Endothelial cell (in vitro differentiated cells): Measurements from ENCODE around the gene HCRT. TPM values are rescaled to one million over a fixed set of nuclear protein-coding genes. Genes with fewer than 3 reads are reported as not detected.
"Not testable (repeated sequence)": the region's sequence is repeated elsewhere in the genome, so short reads cannot be mapped to it uniquely, and the experiment has no call there.

Experiments used
- DNase-seq: peaks from one replicate; pipeline ENCODE4 v3.0.0; 2021; ENCODE audit warnings: low spot score
- H3K27ac Mint-ChIP-seq: one replicate; pipeline ENCODE4 v1.8.0; 2021; ENCODE audit warnings: mixed read lengths, inconsistent platforms; ENCODE audit not compliant: unreplicated experiment
- H3K27me3 Mint-ChIP-seq: one replicate; pipeline ENCODE4 v1.8.0; 2021; ENCODE audit warnings: mild to moderate bottlenecking, moderate library complexity, mixed read lengths, inconsistent platforms; ENCODE audit not compliant: unreplicated experiment
- H3K36me3 Mint-ChIP-seq: one replicate; pipeline ENCODE4 v1.8.0; 2021; ENCODE audit warnings: mild to moderate bottlenecking, low read depth, mixed read lengths, inconsistent platforms; ENCODE audit not compliant: unreplicated experiment
- H3K4me1 Mint-ChIP-seq: one replicate; pipeline ENCODE4 v1.8.0; 2021; ENCODE audit warnings: mild to moderate bottlenecking, mixed read lengths, inconsistent platforms; ENCODE audit not compliant: unreplicated experiment
- H3K4me3 Mint-ChIP-seq: one replicate; pipeline ENCODE4 v1.8.0; 2021; ENCODE audit warnings: mild to moderate bottlenecking, mixed read lengths, inconsistent platforms; ENCODE audit not compliant: unreplicated experiment
- H3K9me3 Mint-ChIP-seq: one replicate; pipeline ENCODE4 v1.8.0; 2021; ENCODE audit warnings: mixed read lengths, inconsistent platforms; ENCODE audit not compliant: unreplicated experiment
- CTCF ChIP-seq: fragments of 200-600 bp; sonication (generic); IDR thresholded peaks from one replicate; pipeline ENCODE4 v1.5.0; 2021; ENCODE audit warnings: antibody characterized with exemption; ENCODE audit not compliant: unreplicated experiment
- total RNA-seq: library from RNA; stranded (reverse); fragmentation: NEBNext Ultra II Directional; extraction: Animal tissue kit (Norgen Biotek cat#: 25700); gene quantifications from one replicate; pipeline ENCODE4 v1.2.1, GENCODE V29; 2021; ENCODE audit not compliant: unreplicated experiment

Gene HCRT
- total RNA-seq, 1 donor from 2014 or later: not detected

- H3K36me3 Mint-ChIP-seq: peaks cover 31% of the 10 kb centered on the region
Observed at GRCh38 chr17:42214156-42214555, 28.9 kb upstream of the HCRT start.

GRCh38 chr17:42212382-42212781 lies 27.1 kb upstream of the HCRT start:
- Mint-ChIP-seq H3K27me3 (no peaks in the 10 kb centered on the region), H3K27ac (no peak overlapping the region), H3K4me1 (no peaks in the 10 kb centered on the region), H3K9me3 (no peaks in the 10 kb centered on the region), H3K36me3 (peaks cover 29% of the 10 kb centered on the region), H3K4me3 (no peak overlapping the region)
- no peak for TF ChIP-seq CTCF
- DNase-seq: no peak

More at GRCh38 chr17:42214156-42214555, 28.9 kb upstream of the HCRT start:
- no peak for DNase-seq
- H3K4me1 Mint-ChIP-seq: no peaks in the 10 kb centered on the region
- TF ChIP-seq CTCF: no peak
- no peak overlapping the region for H3K27ac Mint-ChIP-seq
- H3K9me3 Mint-ChIP-seq: no peaks in the 10 kb centered on the region
- H3K27me3 Mint-ChIP-seq: no peaks in the 10 kb centered on the region
- no peak overlapping the region for H3K4me3 Mint-ChIP-seq

GRCh38 chr17:42211921-42212341 lies 26.7 kb upstream of the HCRT start:
- H3K9me3 Mint-ChIP-seq, H3K27ac Mint-ChIP-seq, H3K4me1 Mint-ChIP-seq, DNase-seq, H3K27me3 Mint-ChIP-seq, H3K4me3 Mint-ChIP-seq: not testable (repeated sequence)
- peaks cover 27% of the 10 kb centered on the region for H3K36me3 Mint-ChIP-seq

- no peaks in the 10 kb centered on the region for H3K4me1 Mint-ChIP-seq
- H3K27ac Mint-ChIP-seq: no peak overlapping the region
- peaks cover 31% of the 10 kb centered on the region for H3K36me3 Mint-ChIP-seq
- no peak for DNase-seq
- no peaks in the 10 kb centered on the region for H3K27me3 Mint-ChIP-seq
- TF ChIP-seq CTCF: no peak
- H3K9me3 Mint-ChIP-seq: no peaks in the 10 kb centered on the region
- H3K4me3 Mint-ChIP-seq: no peak overlapping the region
Observed at GRCh38 chr17:42210046-42210445, 24.8 kb upstream of the HCRT start.

- not testable (repeated sequence) for H3K4me3 Mint-ChIP-seq, H3K27me3 Mint-ChIP-seq, DNase-seq, H3K9me3 Mint-ChIP-seq, H3K4me1 Mint-ChIP-seq, H3K27ac Mint-ChIP-seq
- peaks cover 44% of the 10 kb centered on the region for H3K36me3 Mint-ChIP-seq
Observed at GRCh38 chr17:42206153-42206612, 20.9 kb upstream of the HCRT start.

- Mint-ChIP-seq H3K4me1 (no peaks in the 10 kb centered on the region), H3K4me3 (no peak overlapping the region), H3K36me3 (peaks cover 32% of the 10 kb centered on the region), H3K27ac (no peak overlapping the region), H3K27me3 (peaks cover 4% of the 10 kb centered on the region), H3K9me3 (no peaks in the 10 kb centered on the region)
- no peak for TF ChIP-seq CTCF
- DNase-seq: no peak
Observed at GRCh38 chr17:42203354-42203753, 18.1 kb upstream of the HCRT start.
